HUES64 (cell line): ENCODE measurements around the gene F2RL3.

Experiments
- H3K27ac ChIP-seq: 2 replicates; pipeline ENCODE4 v1.7.0; 2013; ENCODE audit warnings: low read depth, low read length, inconsistent platforms
- H3K27me3 ChIP-seq: 2 replicates; pipeline ENCODE4 v1.6.1; 2013; ENCODE audit warnings: mild to moderate bottlenecking, low read length; ENCODE audit not compliant: insufficient read depth
- H3K36me3 ChIP-seq: 2 replicates; pipeline ENCODE4 v1.6.1; 2013; ENCODE audit warnings: mild to moderate bottlenecking, low read length; ENCODE audit not compliant: insufficient read depth
- H3K4me1 ChIP-seq: 2 replicates; pipeline ENCODE4 v1.6.1; 2013; ENCODE audit warnings: mild to moderate bottlenecking, low read length, moderate library complexity; ENCODE audit not compliant: insufficient read depth
- H3K4me3 ChIP-seq: 2 replicates; pipeline ENCODE4 v1.5.1; 2013; ENCODE audit warnings: mild to moderate bottlenecking, low read length, moderate library complexity
- H3K9ac ChIP-seq: 2 replicates; pipeline ENCODE4 v1.6.1; 2013; ENCODE audit warnings: mild to moderate bottlenecking, low read depth, low read length
- H3K9me3 ChIP-seq: 2 replicates; pipeline ENCODE4 v1.6.1; 2013; ENCODE audit warnings: low read depth, low read length; ENCODE audit not compliant: insufficient read depth
- WGBS: fragments of 150-250, 120-280 bp; methylation state at CpG from one replicate; pipeline ENCODE4 v1.1.7; 2013; ENCODE audit warnings: missing lambda C conversion rate; 5-methylcytosine and 5-hydroxymethylcytosine counted together

F2RL3 gene

DNA sequence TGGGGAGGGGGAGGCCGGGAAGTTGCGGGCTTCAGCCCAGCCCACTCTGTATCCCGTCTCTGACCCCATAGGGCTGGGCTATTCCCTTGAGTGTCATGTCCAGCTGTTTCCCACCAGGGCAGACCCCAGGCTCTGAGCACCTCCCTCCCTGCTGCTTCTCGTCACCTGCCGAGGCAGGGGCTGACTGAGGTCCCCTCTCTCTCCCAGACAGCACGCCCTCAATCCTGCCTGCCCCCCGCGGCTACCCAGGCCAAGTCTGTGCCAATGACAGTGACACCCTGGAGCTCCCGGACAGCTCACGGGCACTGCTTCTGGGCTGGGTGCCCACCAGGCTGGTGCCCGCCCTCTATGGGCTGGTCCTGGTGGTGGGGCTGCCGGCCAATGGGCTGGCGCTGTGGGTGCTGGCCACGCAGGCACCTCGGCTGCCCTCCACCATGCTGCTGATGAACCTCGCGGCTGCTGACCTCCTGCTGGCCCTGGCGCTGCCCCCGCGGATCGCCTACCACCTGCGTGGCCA is 625 bp downstream of the F2RL3 start:
- no peaks in the 10 kb centered on the region for H3K9me3 ChIP-seq
- H3K36me3 ChIP-seq: no peaks in the 10 kb centered on the region
- H3K4me1 ChIP-seq: no peaks in the 10 kb centered on the region
- no peak overlapping the region for H3K4me3 ChIP-seq
- H3K27ac ChIP-seq: no peak overlapping the region
- no peak overlapping the region for H3K9ac ChIP-seq
- no peaks in the 10 kb centered on the region for H3K27me3 ChIP-seq
- WGBS: 92% methylated on average over 22 of the region's 22 CpGs

DNA sequence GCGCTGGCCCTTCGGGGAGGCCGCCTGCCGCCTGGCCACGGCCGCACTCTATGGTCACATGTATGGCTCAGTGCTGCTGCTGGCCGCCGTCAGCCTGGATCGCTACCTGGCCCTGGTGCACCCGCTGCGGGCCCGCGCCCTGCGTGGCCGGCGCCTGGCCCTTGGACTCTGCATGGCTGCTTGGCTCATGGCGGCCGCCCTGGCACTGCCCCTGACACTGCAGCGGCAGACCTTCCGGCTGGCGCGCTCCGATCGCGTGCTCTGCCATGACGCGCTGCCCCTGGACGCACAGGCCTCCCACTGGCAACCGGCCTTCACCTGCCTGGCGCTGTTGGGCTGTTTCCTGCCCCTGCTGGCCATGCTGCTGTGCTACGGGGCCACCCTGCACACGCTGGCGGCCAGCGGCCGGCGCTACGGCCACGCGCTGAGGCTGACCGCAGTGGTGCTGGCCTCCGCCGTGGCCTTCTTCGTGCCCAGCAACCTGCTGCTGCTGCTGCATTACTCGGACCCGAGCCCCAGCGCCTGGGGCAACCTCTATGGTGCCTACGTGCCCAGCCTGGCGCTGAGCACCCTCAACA is 1.2 kb downstream of the F2RL3 start:
- Histone ChIP-seq H3K9ac (no peak overlapping the region), H3K4me1 (no peaks in the 10 kb centered on the region), H3K9me3 (no peaks in the 10 kb centered on the region), H3K4me3 (no peak overlapping the region), H3K27me3 (no peaks in the 10 kb centered on the region), H3K36me3 (no peaks in the 10 kb centered on the region), H3K27ac (peak overlapping the region; percentile 55; the same call in 1 of the 2 replicates)
- 96% methylated on average over 48 of the region's 48 CpGs for WGBS

DNA sequence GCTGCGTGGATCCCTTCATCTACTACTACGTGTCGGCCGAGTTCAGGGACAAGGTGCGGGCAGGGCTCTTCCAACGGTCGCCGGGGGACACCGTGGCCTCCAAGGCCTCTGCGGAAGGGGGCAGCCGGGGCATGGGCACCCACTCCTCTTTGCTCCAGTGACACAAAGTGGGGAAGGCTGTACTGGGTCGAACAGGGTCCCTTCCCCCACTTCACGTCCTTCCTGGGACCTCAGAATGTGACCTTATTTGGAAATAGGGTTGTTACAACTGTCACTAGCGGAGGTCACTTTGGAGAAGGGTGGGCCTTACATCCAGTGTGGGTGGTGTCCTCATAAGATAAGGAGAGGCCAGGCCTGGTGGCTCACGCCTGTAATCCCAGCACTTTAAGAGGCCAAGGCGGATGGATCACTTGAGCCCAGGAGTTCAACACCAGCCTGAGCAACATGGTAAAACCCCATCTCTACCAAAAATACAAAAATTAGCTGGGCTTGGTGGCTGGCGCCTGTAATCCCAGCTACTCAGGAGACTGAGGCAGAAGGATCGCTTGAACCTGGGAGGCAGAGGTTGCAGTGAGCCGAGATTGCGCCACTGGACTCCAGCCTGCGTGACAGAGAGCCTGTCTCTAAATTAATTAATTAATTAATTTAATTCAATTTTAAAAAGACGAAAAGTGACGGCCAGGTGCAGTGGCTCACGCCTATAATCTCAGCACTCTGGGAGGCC is 1.8 kb downstream of the F2RL3 start:
- Histone ChIP-seq H3K27ac (peak overlapping the region; percentile 55; the same call in 1 of the 2 replicates), H3K9me3 (no peaks in the 10 kb centered on the region), H3K4me3 (no peak overlapping the region), H3K4me1 (no peaks in the 10 kb centered on the region), H3K27me3 (no peaks in the 10 kb centered on the region), H3K36me3 (no peaks in the 10 kb centered on the region), H3K9ac (no peak overlapping the region)
- WGBS: 91% methylated on average over 23 of the region's 24 CpGs

DNA sequence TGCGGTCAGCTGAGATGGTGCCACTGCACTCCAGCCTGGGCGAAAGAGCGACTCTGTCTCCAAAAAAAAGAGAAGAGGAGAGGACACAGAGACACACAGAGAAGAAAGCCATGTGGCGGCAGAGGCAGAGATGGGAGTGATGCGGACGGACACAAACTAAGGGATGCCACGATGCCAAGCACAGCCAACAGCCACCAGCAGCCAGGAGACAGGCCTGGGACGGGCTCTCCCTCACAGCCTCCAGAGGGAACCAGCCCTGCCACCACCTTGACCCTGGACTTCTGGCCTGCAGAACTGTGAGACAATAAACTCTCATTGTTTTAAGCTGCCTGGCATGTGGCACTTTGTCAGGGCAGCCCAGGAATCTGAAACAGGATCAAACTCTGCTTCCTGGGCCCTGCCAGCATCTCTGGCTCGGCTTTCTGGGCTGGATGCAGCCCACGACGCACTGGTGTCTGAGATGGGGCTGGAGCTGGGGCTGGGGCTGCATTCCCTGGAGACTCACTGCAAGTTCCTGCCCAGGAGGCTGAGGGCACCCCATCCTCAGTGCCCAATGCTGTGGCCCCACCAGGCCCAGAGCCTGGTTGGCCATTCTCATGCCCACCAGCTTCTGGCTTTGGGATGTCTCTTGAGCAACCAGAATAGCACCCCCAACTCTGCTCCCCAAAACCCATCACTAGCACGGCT is 3.0 kb downstream of the F2RL3 start:
- no peak overlapping the region for H3K27ac ChIP-seq
- H3K9me3 ChIP-seq: no peaks in the 10 kb centered on the region
- no peak overlapping the region for H3K4me3 ChIP-seq
- H3K4me1 ChIP-seq: no peaks in the 10 kb centered on the region
- no peaks in the 10 kb centered on the region for H3K36me3 ChIP-seq
- H3K9ac ChIP-seq: no peak overlapping the region
- 91% methylated on average over 12 of the region's 12 CpGs for WGBS
- peaks cover 8% of the 10 kb centered on the region; the same call in 1 of the 2 replicates for H3K27me3 ChIP-seq

DNA sequence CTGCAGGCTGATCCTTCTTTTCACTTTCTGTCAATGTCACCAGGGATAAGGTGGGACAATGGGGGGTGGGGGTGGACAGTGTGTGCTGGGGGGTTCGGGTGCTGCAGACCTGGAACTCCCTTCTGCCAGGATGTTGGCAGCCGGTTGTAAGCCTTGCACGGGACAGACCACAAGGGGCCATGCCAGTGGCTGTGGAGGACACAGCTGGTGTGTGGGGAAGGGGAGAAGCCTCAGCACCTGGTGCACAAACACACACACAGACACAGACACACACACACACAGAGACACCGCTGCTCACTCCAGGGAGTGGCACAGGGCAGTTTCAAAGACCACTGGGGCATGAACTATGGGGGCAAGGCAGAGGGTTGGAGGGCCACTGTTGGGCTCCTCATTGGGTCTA is 3.6 kb downstream of the F2RL3 start:
- no peaks in the 10 kb centered on the region for H3K9me3 ChIP-seq
- 95% methylated on average over 4 of the region's 4 CpGs for WGBS
- H3K27me3 ChIP-seq: peaks cover 9% of the 10 kb centered on the region
- H3K4me1 ChIP-seq: no peaks in the 10 kb centered on the region
- H3K27ac ChIP-seq: no peak overlapping the region
- no peaks in the 10 kb centered on the region for H3K36me3 ChIP-seq
- no peak overlapping the region for H3K4me3 ChIP-seq
- H3K9ac ChIP-seq: no peak overlapping the region

DNA sequence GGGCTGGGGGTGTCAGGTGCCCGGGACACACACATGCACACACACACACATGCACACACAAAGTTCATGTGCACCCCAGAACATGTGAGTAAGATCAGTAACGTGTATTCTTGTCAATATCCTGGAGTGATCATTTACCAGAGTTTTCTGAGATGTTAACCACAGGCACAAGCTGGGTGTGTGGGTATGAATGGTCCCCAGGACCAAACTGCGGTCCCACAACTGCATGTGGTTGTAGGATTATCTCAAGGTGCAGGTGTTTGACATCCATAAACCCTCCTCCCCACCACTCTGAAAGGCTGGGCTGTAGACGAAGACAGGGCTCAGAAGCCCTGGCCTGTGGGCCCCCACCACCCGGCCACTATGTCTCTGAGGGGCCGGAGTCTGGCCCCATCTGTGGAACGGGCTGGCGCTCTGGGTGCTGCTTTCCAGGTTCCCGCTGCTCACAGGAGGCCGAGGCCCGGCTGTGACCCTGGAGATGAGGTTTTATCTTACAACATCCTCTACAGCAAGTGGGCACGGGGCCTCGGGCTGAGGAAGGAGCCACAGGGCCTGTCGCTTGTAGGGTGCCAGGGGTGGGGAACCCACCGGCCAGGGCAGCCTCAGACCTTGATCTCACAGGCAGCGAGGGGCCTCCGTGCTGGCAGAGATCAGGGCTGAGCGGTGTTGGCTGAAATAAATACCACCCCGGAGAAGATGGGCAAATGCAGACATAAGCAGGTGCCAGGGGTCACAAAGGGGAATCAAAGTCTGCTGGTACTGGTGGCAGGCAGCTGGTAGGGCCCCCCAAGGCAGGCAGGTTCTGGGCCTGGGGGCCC is 4.3 kb downstream of the F2RL3 start:
- Histone ChIP-seq H3K9ac (no peak overlapping the region), H3K9me3 (no peaks in the 10 kb centered on the region), H3K4me1 (no peaks in the 10 kb centered on the region), H3K27me3 (peaks cover 15% of the 10 kb centered on the region), H3K36me3 (no peaks in the 10 kb centered on the region), H3K4me3 (no peak overlapping the region), H3K27ac (no peak overlapping the region)
- WGBS: 93% methylated on average over 18 of the region's 19 CpGs

DNA sequence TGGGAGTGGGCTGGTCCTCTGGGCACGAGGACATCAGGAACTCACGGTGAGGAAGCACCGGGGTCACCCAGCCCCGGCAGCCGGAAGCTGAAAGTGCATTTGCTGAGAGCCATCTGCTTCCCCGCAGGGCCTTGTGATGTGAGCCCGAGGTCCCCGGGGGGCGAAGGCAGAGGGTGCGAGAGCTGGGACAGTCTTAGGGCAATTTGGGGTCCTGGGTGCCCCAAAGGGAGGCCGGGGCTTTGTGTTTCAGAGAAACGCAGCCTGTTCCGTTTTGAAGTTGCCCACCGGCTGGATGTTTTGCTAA is 4.8 kb downstream of the F2RL3 start:
- no peak overlapping the region for H3K27ac ChIP-seq
- H3K4me3 ChIP-seq: no peak overlapping the region
- 82% methylated on average over 14 of the region's 14 CpGs for WGBS
- H3K4me1 ChIP-seq: no peaks in the 10 kb centered on the region
- H3K9me3 ChIP-seq: no peaks in the 10 kb centered on the region
- peaks cover 21% of the 10 kb centered on the region for H3K27me3 ChIP-seq
- no peak overlapping the region for H3K9ac ChIP-seq
- H3K36me3 ChIP-seq: no peaks in the 10 kb centered on the region

DNA sequence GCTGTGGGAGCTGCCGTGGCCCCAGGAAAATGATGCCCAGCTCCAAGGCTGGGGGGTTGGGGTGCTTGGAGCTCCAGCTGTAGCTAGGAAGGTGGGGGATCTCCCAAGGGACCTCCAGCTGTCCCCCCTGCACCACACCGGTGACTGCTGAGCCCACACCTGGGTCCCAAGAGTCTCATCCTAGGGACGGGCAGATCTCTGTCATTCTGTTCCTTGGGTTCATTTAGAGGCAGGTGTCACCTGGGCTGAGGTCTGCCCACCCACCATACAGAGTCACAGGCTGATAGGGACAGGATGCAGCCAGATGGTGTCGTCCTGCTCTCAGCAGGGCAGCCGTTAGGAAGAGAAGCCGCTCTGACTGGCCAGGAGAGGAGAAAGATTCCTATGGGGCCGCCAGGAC is 5.3 kb downstream of the F2RL3 start:
- no peak overlapping the region for H3K4me3 ChIP-seq
- no peaks in the 10 kb centered on the region for H3K36me3 ChIP-seq
- H3K9ac ChIP-seq: no peak overlapping the region

DNA sequence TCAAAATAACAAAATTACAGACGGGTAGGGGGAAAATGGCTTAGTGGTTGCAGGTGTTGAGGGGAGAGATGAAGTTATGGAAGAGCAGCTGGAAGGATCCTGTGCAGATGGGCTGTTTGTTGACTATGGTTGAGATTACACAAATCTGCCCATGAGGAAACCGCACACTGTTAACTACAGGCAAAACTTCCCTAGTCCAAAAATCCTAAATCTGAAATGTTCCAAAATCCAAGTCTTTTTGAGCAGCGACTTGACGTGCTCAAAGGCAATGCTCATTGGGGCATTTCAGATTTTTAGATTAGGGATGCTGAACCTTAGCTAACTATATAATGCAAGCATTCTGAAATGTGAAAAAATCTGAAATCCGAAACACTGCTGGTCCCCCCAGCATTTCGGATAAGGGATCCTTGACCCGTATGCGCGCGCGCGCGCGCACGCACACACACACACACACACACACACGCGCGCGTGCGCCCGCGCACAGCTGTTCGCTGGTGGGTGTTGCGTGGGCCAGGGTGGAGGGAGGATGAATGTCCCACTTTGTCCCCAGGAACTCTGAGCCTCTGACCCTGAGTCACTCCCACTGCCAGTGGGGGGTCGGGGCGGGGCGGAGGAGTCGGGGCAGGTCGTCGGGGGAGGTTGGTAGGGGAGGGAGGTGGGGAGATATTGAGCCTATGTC is 6.8 kb downstream of the F2RL3 start:
- Histone ChIP-seq H3K27ac (no peak overlapping the region), H3K27me3 (peaks cover 24% of the 10 kb centered on the region), H3K9me3 (no peaks in the 10 kb centered on the region), H3K4me1 (no peaks in the 10 kb centered on the region), H3K4me3 (peak overlapping the region; percentile 72), H3K9ac (no peak overlapping the region), H3K36me3 (no peaks in the 10 kb centered on the region)
- 56% methylated on average over 27 of the region's 30 CpGs for WGBS

More for the DNA sequence above, 5.3 kb downstream of the F2RL3 start:
- no peaks in the 10 kb centered on the region for H3K9me3 ChIP-seq
- 85% methylated on average over 7 of the region's 7 CpGs for WGBS
- H3K27ac ChIP-seq: no peak overlapping the region
- H3K27me3 ChIP-seq: peaks cover 24% of the 10 kb centered on the region
- H3K4me1 ChIP-seq: no peaks in the 10 kb centered on the region

DNA sequence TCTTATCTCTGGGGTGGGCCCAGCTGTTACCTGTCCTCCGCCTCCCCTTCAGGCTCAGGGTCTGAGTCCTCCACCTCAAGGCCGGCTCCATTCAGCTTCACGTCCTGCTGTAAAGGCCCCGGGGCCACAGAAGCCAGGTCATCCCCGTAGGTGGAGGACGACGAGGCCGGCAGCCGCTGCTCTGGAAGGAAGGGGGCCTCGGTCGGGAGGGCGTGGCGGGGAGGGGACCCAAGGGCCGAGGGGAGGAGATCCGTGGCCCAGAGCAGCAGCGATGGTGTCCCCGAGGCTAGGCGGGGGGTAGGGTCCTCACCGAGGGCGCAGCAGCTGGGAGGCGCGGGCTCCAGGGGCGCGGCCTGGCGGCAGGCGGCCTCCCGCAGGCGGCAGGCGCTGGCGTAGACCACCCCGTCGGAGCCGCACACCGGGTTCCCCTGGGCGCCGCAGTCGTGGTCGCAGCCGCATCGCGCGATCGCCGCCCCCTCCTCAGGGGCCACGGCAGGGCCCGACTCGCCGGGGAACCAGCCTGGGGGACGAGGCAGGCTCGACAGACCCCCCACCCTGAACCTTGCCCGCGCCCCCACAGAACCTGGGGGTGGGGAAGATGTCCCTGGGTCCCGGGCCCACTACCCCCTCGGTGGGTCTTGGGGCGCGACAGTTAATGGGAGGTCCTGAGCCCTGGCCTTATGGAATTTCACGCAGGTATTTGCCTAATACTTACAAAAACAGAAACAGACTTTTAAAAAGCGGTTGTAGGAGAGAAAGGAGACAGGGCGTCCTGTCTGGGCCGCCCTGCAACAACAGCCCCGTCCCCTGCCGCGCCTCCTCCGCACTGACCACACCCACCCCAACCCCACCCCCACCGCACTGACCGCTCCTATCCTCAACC is 7.6 kb downstream of the F2RL3 start:
- Histone ChIP-seq H3K9ac (peak overlapping the region; percentile 40; the same call in 1 of the 2 replicates), H3K27ac (no peak overlapping the region), H3K9me3 (no peaks in the 10 kb centered on the region), H3K4me1 (no peaks in the 10 kb centered on the region), H3K36me3 (no peaks in the 10 kb centered on the region), H3K27me3 (peaks cover 24% of the 10 kb centered on the region), H3K4me3 (peak overlapping the region; percentile 72)
- 2% methylated on average over 58 of the region's 66 CpGs for WGBS
